ENCODE data around the gene TOP3B.

The TOP3B gene

GRCh38 chr22:21994881-21995444, 12.4 kb upstream of the TOP3B start:
- in situ Hi-C loops (cut with MboI; ENCODE audit: low pct_unique_long_range_greater_than_20kb, low sequenced_read_pairs, unreplicated experiment) = no loop called here
- DNase-seq (ENCODE audit: low spot score) = no peak
- TF ChIP-seq, protein P1, sequence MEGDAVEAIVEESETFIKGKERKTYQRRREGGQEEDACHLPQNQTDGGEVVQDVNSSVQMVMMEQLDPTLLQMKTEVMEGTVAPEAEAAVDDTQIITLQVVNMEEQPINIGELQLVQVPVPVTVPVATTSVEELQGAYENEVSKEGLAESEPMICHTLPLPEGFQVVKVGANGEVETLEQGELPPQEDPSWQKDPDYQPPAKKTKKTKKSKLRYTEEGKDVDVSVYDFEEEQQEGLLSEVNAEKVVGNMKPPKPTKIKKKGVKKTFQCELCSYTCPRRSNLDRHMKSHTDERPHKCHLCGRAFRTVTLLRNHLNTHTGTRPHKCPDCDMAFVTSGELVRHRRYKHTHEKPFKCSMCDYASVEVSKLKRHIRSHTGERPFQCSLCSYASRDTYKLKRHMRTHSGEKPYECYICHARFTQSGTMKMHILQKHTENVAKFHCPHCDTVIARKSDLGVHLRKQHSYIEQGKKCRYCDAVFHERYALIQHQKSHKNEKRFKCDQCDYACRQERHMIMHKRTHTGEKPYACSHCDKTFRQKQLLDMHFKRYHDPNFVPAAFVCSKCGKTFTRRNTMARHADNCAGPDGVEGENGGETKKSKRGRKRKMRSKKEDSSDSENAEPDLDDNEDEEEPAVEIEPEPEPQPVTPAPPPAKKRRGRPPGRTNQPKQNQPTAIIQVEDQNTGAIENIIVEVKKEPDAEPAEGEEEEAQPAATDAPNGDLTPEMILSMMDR (IDR thresholded peaks at IDR 0.05; ENCODE audit: extremely low read depth, insufficient read depth, missing control alignments) = no peak

DNA sequence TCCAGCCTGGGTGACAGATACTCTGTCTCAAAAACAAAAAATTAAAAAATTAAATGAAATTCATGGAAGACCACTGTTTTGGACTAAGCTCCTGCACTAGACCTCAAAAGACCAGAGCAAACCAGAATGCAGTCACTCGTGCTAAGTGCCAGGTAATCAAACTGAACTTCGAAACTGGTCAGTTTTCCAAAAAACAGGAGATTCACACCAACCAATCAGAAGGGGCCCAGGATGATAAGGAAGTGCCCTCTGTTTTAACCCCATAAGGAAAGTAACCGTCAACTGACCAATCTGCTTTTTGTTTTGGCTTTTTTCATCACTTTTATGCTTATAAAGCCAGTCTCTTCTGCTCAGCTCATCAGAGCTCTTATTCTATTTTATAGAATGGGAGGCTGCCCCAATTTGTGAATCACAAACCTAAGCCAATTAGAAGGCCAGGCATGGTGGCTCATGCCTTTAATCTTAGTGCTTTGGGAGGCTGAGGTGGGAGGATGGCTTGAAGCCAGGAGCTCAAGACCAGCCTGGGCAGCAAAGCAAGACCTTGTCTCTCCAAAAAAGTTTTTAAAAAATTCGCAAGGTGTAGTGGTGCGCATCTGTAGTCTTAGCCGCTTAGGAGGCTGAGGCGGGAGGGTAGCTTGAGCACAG, 10.1 kb upstream of the TOP3B start:
- DNase-seq (ENCODE audit: low spot score) = no peak
- in situ Hi-C loops (cut with MboI; ENCODE audit: low pct_unique_long_range_greater_than_20kb, low sequenced_read_pairs, unreplicated experiment) = no loop called here
- TF ChIP-seq, protein P1 (IDR thresholded peaks at IDR 0.05; ENCODE audit: extremely low read depth, insufficient read depth, missing control alignments) = no peak

GRCh38 chr22:21991774-21992173, 9.2 kb upstream of the TOP3B start:
- TF ChIP-seq, protein P1 (IDR thresholded peaks at IDR 0.05; ENCODE audit: extremely low read depth, insufficient read depth, missing control alignments) = no peak
- in situ Hi-C loops (cut with MboI; ENCODE audit: low pct_unique_long_range_greater_than_20kb, low sequenced_read_pairs, unreplicated experiment) = no loop called here
- DNase-seq (ENCODE audit: low spot score) = no peak

- TF ChIP-seq, protein P1 (IDR thresholded peaks at IDR 0.05; ENCODE audit: extremely low read depth, insufficient read depth, missing control alignments) = no peak
- in situ Hi-C loops (cut with MboI; ENCODE audit: low pct_unique_long_range_greater_than_20kb, low sequenced_read_pairs, unreplicated experiment) = no loop called here
- DNase-seq (ENCODE audit: low spot score) = no peak
Observed at GRCh38 chr22:21991304-21991596, 8.7 kb upstream of the TOP3B start.

DNA sequence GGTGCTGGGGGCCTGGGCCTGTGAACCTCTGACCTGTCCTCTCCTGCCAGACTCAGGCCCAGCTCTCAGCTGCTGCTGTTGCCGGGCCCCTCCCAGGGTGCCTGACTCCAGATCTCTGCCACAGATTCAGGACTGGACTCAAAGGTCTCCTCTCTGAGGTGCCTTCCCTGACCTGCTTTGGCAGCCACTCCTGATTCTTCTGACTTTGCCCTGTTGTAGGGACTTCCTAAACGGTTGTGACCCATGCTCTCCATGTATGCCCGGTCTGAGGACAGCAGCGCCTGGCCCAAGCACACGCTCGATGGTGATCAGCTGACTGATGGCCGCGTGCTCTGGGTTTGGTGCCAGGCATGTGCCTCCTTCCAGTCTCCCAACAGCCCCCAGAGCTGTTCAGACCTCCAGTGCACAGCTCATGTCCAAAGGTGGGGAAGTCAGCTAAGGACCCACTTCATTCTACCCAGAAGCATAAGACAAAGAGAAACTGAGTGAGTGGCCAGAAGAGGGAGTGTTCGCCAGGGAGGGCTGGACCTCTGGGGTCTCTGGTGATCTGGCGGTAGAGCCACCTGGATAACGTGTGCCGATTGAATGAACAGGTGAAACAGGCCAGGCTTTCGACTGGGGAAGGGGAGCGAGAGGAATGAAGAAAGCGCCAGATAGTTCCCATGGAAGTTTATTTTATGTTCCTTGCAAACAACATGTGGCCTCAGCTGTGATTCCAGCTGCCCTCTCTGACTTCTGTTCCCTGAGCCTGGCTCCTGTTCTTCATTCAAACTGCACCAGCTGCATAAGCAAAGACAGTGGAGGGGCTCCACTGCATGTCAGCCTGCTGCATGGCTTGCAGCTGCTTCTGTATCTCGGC, 8.1 kb upstream of the TOP3B start:
- in situ Hi-C loops (cut with MboI; ENCODE audit: low pct_unique_long_range_greater_than_20kb, low sequenced_read_pairs, unreplicated experiment) = no loop called here
- TF ChIP-seq, protein P1 (IDR thresholded peaks at IDR 0.05; ENCODE audit: extremely low read depth, insufficient read depth, missing control alignments) = no peak
- peak; percentile 13 for DNase-seq (ENCODE audit: low spot score)

GRCh38 chr22:21989049-21989448, 6.5 kb upstream of the TOP3B start:
- no peak for DNase-seq (ENCODE audit: low spot score)
- TF ChIP-seq, protein P1 (IDR thresholded peaks at IDR 0.05; ENCODE audit: extremely low read depth, insufficient read depth, missing control alignments) = no peak
- in situ Hi-C loops (cut with MboI; ENCODE audit: low pct_unique_long_range_greater_than_20kb, low sequenced_read_pairs, unreplicated experiment) = no loop called here

Data from GM13977 (cell line).